H54 (cell line): Measurements from ENCODE around the gene ATP6V1G2.

ENCODE experiments used
- DNase-seq: peaks from one replicate; pipeline ENCODE4 v3.0.0; 2011; ENCODE audit warnings: low spot score, mixed read lengths; ENCODE audit not compliant: insufficient read length
- FAIRE-seq: peaks from 3 replicates; lab custom pipeline; 2011; peaks lifted over from hg19 to GRCh38; lab: Jason Lieb, UNC
- POLR2A ChIP-seq: IDR thresholded peaks from 2 replicates; pipeline ENCODE4 v1.6.1; 2011; ENCODE audit warnings: low read depth, mild to moderate bottlenecking, low read length

The ATP6V1G2 gene

DNA sequence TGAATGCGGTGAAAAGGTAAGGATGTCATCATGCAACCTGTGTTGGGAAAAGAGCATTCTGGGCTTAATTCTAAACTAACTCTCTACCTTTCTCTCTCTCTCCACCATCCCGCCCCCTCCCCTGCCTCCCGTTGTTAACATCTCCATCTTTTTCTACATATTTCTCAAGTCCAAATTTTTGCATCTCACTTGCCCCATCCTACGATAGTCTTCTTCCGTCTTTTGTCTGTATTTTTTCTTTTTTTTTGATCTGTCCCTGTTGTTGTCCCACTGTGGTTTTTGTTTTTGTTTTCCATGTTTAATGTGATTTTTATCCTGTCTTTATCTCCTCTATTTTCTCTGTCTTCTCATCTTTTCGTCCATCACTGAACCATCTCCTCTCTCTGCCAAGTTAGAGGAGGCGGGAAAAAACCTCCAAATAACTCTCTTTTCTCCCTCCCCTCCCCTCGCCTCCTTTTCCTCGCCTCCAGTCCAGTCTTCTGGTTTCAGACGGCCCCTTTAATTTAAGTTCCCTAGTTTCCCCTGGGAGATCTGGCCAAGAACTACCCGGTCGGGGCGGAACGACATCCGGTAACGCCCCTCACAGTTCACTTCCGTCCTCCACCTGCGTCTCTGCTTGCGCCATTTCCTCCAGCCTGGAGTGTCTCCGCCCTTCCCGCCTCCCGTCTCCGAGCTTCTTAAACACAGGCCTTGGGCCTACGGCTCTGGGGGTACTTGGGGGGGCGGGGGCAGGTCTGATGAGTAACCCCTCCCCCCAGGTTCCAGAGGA lies 734 bp upstream of the ATP6V1G2 start, which contains the start of gene NFKBIL1:
Gene NFKBIL1, plus strand, starts transcription at position 651 of the 769 bp plus-strand sequence. Its CDS starts 87 bp downstream, at position 738.
- DNase-seq (peak; percentile 72), FAIRE-seq (peak; percentile 75)
- TF ChIP-seq POLR2A = peak; percentile 27; the same call in 1 of the 2 replicates

DNA sequence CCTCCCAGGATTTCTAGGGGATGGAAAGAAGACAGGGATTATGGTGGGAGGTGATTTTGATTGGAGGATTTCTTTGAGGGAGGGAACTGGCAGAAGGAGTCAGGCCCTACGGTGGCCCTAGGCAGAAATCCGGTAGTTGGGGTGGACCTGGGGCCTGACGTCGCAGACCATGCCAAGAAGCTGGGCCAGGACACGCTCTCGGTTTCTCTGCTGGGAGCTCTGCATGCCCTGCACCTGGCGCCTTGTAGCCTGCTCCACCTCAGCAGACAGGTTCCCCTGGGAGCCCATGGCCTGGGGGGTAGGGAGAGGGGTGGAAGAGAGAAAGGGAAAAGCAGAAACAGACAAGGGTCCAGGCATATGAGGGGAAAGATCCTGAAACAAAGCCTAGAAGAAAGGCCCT lies 1.1 kb downstream of the ATP6V1G2 start:
- FAIRE-seq (no peak), DNase-seq (no peak)
- TF ChIP-seq POLR2A = no peak

DNA sequence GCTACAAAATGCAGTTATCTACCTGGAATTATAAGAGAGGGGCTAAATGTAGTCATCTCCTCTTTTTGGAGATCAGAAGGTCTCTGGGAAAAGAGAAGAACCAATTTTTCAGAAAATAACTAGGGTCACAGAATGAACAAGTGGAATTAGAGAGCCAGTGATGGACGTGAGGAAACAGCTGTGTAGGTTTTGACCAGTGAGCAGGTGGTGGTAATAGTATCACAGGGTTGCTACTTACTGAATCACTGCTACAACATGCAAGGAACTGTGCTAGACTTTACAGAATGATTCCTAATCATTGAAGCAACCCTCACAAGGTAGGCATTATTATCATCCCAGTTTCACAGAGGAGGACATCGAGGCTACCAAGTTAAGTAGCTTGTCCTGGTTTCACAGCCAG lies 1.7 kb downstream of the ATP6V1G2 start:
- DNase-seq (no peak), FAIRE-seq (no peak)
- no peak for TF ChIP-seq POLR2A

DNA sequence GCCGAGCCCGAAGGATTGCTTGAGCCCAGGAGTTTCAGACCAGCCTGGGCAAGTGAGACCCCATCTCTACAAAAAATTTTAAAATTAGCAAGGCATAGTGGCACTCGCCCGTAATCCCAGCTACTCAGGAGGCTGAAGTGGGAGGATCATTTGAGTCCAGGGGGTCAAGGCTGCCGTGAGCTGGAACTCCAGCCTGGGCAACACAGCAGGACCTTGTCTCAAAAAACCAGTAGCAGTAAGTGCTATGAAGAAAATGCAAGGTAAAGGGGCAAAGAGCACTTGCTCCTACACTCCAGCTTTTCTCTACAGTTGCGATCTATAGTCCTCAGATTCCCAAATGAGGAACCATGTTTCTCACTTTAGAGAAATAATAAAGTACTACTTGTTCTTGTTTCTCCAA lies 2.8 kb downstream of the ATP6V1G2 start:
- TF ChIP-seq POLR2A = no peak
- DNase-seq (no peak), FAIRE-seq (no peak)

DNA sequence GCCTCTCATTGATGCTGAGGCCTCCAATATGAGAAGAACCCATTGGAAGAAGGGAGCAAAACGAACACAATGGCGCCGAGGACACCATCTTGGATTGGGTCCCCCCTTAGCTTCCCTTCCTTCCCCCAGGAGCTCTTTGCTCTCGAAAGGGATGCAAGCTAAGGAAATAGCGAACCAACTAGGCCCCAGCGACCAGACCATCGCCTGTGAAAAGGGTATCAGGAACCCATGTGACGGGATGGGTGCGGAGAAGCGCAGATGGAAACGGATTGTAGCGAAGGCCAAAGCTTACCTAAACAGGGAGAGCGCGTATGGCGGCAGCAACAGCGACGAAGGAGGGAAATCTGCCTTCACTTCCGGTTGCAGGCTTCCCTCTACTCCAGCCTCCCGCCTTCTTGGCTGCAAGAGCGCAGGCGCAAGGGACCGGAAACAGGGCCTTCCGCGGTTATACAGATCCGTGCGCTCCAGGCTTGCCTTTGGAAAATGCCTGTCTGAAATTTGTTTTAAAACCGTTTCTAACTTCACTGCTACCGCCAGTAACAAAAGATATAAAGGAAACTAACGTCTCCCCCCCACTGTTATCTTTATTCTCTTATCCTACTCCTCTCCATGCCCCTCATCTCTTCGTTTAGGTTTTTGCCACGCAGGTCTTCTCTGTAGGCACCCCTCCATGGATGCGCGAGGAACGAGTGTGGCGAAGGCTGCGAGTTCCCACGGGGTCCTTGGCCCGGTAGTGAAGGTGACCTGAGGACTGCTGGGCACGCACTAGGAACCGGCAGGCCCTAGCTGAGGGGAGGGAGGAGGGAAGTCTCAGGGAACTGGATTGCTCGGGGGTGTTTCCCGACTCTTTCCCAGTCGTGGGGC lies 4.5 kb downstream of the ATP6V1G2 start, which contains the start of gene DDX39B:
Gene DDX39B, minus strand, starts transcription at position 346 of the 864 bp plus-strand sequence. CDS start 1,471 bp downstream, outside the sequence.
- peak; percentile 80 for TF ChIP-seq POLR2A
- DNase-seq (peak; percentile 81), FAIRE-seq (peak; percentile 6)

DNA sequence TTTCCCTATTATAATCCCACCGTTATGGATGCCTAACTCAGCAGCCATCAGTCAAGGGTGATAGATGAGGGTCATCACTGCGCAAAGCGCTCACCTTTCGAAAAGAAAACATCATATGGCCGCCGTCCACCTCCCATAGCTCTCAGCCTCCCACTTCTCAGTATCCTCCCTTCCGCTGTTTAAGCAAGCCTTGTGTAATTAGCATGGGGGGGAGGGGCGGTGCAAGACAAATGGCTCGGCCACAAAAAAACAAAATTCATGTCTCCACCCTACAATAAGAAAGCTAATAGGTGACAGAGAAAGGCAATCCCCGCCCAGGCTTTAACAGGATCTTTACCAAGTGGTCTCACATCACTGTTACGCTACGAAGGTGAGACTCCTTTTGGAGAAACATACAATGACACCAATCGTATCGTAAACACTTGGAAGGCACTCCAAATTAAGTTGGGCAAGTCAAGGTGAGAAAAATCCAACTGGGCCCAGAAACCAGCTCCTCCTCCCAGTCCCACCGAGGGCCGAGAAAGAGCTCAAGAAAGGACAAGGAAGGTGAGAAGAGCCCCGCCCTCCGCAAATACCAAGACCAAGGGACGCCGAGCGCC lies 5.2 kb downstream of the ATP6V1G2 start:
- FAIRE-seq = no peak
- no peak for TF ChIP-seq POLR2A
- DNase-seq = no peak

DNA sequence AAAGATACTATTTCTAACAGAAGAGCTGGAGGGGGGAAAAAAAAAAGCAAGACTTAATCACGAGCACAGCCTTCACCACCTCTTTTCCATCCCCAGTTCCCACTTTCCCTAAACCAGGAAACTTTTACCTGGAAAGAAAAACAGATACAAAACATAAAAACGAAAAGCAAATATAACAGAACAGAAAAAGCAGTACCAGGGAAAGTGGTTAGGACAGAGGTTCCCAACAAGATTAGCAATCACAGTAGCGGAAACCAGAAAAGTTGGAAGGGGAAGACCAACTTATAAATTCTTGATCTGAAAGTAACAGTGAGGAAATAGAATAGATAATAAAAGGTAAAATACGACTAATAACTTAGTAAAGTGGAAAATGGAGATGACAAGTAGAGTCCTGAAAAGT lies 5.8 kb downstream of the ATP6V1G2 start:
- TF ChIP-seq POLR2A = no peak
- DNase-seq = no peak
- FAIRE-seq = no peak

DNA sequence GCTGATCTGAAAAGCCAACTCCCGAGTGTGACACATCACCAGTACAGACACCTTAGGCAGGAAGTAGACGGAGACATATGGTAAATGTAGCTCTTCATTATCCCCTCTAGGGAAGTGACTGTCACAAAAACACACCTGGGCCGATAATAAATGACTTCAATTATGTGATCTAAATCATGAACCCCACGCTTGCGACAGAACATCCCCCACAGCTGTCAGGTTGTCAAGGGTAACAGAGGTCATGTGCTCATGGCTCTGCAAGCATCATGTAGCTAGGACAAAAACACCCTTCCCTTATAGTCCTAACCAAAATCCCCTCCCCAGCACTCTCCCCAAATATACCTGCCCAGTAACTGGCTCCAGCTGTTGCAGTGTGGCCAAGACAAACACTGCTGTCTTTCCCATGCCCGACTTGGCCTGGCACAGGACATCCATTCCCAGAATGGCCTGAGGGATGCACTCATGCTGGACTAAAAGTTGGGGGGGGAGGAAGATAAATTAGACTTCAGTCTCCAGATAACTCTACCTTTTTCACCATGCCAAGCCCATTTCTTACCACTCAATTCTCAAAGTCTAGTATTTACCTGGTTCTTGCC lies 7.5 kb downstream of the ATP6V1G2 start:
- TF ChIP-seq POLR2A = no peak
- FAIRE-seq (no peak), DNase-seq (no peak)

DNA sequence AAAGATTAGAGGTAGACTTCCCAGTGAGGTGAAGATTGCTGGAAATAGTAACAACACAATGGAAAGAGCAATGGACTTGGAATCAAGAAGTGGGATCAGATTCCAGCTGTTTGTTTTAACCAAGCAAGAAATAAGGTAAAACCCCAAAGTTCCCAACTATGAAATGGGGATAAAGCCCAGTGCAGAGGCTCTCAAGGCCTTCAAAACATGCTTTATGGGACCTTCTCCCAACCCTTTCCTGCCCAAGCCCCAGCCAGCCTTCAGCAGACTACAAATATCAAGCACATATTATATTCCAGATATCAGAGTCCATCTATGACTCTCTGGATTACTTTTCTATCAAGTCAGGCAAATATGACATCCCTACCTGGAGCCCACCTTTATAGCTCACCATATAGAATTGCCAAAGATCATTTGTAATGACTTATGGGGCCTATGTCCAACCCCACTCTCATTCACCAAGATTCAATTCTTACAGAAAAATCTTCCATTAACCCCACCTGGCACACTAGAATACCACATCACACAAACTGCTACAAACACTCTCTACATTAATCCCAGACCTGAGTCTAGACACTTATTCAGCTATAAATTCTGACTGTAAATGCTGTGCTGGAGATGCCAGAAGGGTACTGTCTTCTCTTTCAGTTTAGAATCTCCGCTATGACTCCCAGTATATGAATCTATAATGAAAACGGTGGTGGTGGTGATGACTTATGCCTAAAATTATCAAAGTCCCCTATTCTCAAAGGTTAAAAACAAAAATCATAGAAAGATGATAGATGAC lies 10.7 kb downstream of the ATP6V1G2 start:
- no peak for TF ChIP-seq POLR2A
- no peak for DNase-seq
- FAIRE-seq = no peak

DNA sequence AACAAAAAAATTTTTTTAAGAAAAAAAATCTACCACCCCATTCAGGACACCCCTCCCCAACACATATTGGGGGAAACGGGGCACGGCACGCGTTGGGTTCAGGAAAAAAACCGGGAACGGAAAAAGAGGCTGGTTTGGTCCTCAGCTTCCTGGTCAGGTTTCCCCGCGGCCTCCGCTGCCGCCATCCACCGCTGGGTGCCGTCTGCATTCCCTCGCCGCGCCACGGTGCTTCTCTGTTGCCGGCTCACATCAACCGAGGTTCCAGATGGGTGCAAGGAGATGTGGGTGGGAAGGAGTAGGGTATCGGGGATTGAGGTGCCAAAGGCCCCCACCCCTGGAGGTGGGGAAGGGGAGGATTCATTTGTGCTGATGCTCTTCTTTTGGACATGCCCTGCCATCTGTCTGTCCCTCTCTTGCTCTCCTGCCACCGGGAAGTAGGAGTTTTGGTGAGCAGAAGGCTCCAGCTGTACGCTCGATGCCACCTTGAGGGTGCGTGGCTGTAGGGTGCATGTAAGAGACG lies 11.8 kb downstream of the ATP6V1G2 start:
- no peak for DNase-seq
- no peak for TF ChIP-seq POLR2A
- no peak for FAIRE-seq

DNA sequence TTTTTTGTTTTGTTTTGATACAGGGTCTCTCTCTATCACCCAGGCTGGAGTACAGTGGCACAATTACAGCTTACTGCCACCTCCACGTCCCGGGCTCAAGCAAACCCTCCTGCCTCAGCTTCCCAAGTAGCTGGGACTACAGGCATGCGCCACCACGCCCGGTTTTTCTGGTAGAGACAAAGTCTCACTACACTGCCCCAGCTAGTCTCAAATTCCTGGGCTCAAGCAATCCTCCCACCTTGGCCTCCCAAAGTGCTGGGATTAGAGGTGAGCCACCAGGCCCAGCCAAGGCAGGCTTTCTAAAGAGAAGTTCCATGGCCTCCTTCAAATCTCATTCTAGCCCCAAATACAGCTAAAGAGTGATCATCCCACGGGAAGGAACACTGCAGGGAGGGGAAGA lies 12.4 kb downstream of the ATP6V1G2 start:
- no peak for TF ChIP-seq POLR2A
- DNase-seq (no peak), FAIRE-seq (no peak)

DNA sequence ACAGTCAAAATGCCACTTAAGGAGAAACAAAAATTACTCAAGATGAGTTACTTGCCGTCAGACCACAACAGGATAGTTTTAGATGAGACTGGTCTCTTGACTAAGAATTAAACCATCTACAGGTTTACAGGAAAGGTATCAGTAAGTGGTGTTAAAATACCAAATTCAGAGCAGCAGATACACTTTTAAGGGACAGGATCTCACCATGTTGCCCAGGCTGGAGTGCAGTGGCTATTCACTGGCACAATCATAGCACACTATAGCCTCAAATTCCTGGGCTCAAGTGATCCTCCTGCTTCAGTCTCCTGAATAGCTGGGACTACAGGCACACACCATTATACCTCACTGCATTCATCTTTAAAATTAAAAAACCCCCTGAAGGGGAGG lies 13.0 kb downstream of the ATP6V1G2 start:
- TF ChIP-seq POLR2A = no peak
- DNase-seq = no peak
- no peak for FAIRE-seq
